HCT116 (cell line): ENCODE data around the gene SAMD14. TPM values are rescaled to one million over a fixed set of nuclear protein-coding genes. Genes with fewer than 3 reads are reported as not detected.
A peak's percentile ranks its signal among the peaks of the same experiment; 100 is the strongest.

Source experiments
- ATAC-seq: fragments of 200-7000 bp; cut with Tn5 transposase; 2 replicates; pipeline ENCODE4 v1.9.1; 2020; ENCODE audit warnings: mild to moderate bottlenecking, moderate library complexity
- BruUV-seq: library from RNA; stranded (reverse); fragments of 400-500 nt; replicated peaks from 2 replicates; lab custom pipeline; 2021; lab: Mats Ljungman, UMichigan
- CTCF ChIA-PET: fragments of 300-600 bp; sonication (Branson Sonifier 250); formaldehyde crosslinking; loops from one replicate; lab custom pipeline; 2021; ENCODE audit warnings: antibody characterized with exemption; lab: Charles Lee
- POLR2A ChIA-PET: fragments of 300-600, 350-600 bp; sonication (Branson Sonifier 250); formaldehyde crosslinking; loops from one replicate; lab custom pipeline; 2021; ENCODE audit warnings: antibody characterized with exemption; lab: Charles Lee
- RAD21 ChIA-PET, 2 experiments: fragments of 300-600 bp; sonication (Branson Sonifier 250); formaldehyde crosslinking; loops; one replicate each; lab custom pipeline; 2023; ENCODE audit warnings: low total read pairs in 2 of 2; ENCODE audit not compliant: uncharacterized antibody in 2 of 2, unreplicated experiment in 2 of 2, low non-redundant PET in 1 of 2; lab: Charles Lee
- DNase-seq: peaks from one replicate; pipeline ENCODE4 v3.0.0-alpha.2; 2010; ENCODE audit warnings: low read depth, low spot score
- H2AFZ ChIP-seq: fragments of 200-600 bp; shearing (Covaris generic), sonication (generic); 2 replicates; pipeline ENCODE4 v1.6.1; 2017; ENCODE audit warnings: low read depth, mixed run types, mixed read lengths, antibody characterized with exemption, low read length; ENCODE audit not compliant: poor library complexity, severe bottlenecking
- H3K27ac ChIP-seq: 2 replicates; pipeline ENCODE4 v1.5.1; 2012; ENCODE audit warnings: low read depth, low read length
- H3K27me3 ChIP-seq: fragments of 200-600 bp; sonication (generic); 2 replicates; pipeline ENCODE4 v1.6.1; 2016; ENCODE audit warnings: mixed run types, low read length, mixed read lengths; ENCODE audit not compliant: insufficient read depth
- H3K36me3 ChIP-seq, 2 experiments: fragments of 200-500 bp in 1 of 2; fragments of 200-600 bp in 1 of 2; sonication (Bioruptor generic) in 1 of 2; sonication (generic) in 1 of 2; 2 replicates each; pipeline versions ENCODE4 v1.5.1 to v1.6.1; 2014 to 2016; ENCODE audit warnings: low read length in 2 of 2, inconsistent platforms in 1 of 2, mixed read lengths in 1 of 2, mixed run types in 1 of 2; ENCODE audit not compliant: insufficient read depth in 2 of 2, control insufficient read depth in 1 of 2
- H3K4me1 ChIP-seq, 2 experiments: fragments of 200-600 bp in 1 of 2; sonication (generic) in 1 of 2; 2 replicates each; pipeline versions ENCODE4 v1.5.1 to v1.6.1; 2012 to 2017; ENCODE audit warnings: low read length in 2 of 2, inconsistent platforms in 1 of 2, mild to moderate bottlenecking in 1 of 2, mixed read lengths in 1 of 2, mixed run types in 1 of 2, moderate library complexity in 1 of 2; ENCODE audit not compliant: insufficient read depth in 2 of 2, control insufficient read depth in 1 of 2
- H3K4me2 ChIP-seq: fragments of 200-600 bp; sonication (generic); 2 replicates; pipeline ENCODE4 v1.6.1; 2017; ENCODE audit warnings: mixed run types, low read length, mixed read lengths
- H3K4me3 ChIP-seq, 2 experiments: fragments of 200-600 bp in 1 of 2; sonication (generic) in 1 of 2; replicated peaks in 1 of 2; 2 replicates each; pipeline ENCODE4 v1.5.1; 2011 to 2016; ENCODE audit warnings: low read length in 2 of 2, control low read depth in 1 of 2, low read depth in 1 of 2, mild to moderate bottlenecking in 1 of 2, mixed read lengths in 1 of 2, mixed run types in 1 of 2
- H3K79me2 ChIP-seq: fragments of 200-600 bp; sonication (generic); 2 replicates; pipeline ENCODE4 v1.6.1; 2017; ENCODE audit warnings: mild to moderate bottlenecking, mixed run types, low read length, moderate library complexity, mixed read lengths; ENCODE audit not compliant: insufficient read depth
- H3K9ac ChIP-seq: fragments of 200-600 bp; sonication (generic); 2 replicates; pipeline ENCODE4 v1.6.1; 2016; ENCODE audit warnings: low read length, mixed read lengths
- H3K9me2 ChIP-seq: fragments of 200-600 bp; sonication (generic), shearing (Covaris generic); 2 replicates; pipeline ENCODE4 v1.6.1; 2017; ENCODE audit warnings: mixed run types, mild to moderate bottlenecking, moderate library complexity; ENCODE audit not compliant: insufficient read depth
- H3K9me3 ChIP-seq, 2 experiments: fragments of 200-500 bp in 1 of 2; fragments of 200-600 bp in 1 of 2; sonication (Bioruptor generic) in 1 of 2; sonication (generic) in 1 of 2; 2 replicates each; pipeline ENCODE4 v1.6.1; 2014 to 2017; ENCODE audit warnings: low read length in 2 of 2, mixed read lengths in 2 of 2, inconsistent platforms in 1 of 2, low read depth in 1 of 2, mild to moderate bottlenecking in 1 of 2, mixed run types in 1 of 2, moderate library complexity in 1 of 2; ENCODE audit not compliant: control insufficient read depth in 1 of 2, insufficient read depth in 1 of 2
- H4K20me1 ChIP-seq: fragments of 200-600 bp; sonication (generic), shearing (Covaris generic); 2 replicates; pipeline ENCODE4 v1.6.1; 2017; ENCODE audit warnings: mixed run types, mild to moderate bottlenecking, moderate library complexity; ENCODE audit not compliant: insufficient read depth
- CTCF ChIP-seq, 3 experiments: fragments of 200-600 bp in 1 of 3; sonication (generic) in 1 of 3; IDR thresholded peaks in 2 of 3; conservative IDR thresholded peaks in 1 of 3; 2 replicates each; pipeline ENCODE4 v1.5.1; 2012 to 2017; ENCODE audit warnings: low read depth in 2 of 3, low read length in 2 of 3, antibody characterized with exemption in 1 of 3, borderline replicate concordance in 1 of 3, control low read depth in 1 of 3, mild to moderate bottlenecking in 1 of 3, mixed read lengths in 1 of 3, mixed run types in 1 of 3, moderate library complexity in 1 of 3; ENCODE audit not compliant: insufficient read depth in 1 of 3
- EZH2phosphoT487 ChIP-seq: fragments of 200-600 bp; IDR thresholded peaks from 2 replicates; pipeline ENCODE4 v1.6.1; 2018; ENCODE audit warnings: antibody characterized with exemption, borderline replicate concordance
- FOSL1 ChIP-seq: IDR thresholded peaks from 2 replicates; pipeline ENCODE4 v1.6.1; 2012; ENCODE audit warnings: low read depth
- JUND ChIP-seq: IDR thresholded peaks from 2 replicates; pipeline ENCODE4 v1.6.1; 2012
- POLR2AphosphoS5 ChIP-seq: IDR thresholded peaks from 2 replicates; pipeline ENCODE4 v1.6.1; 2011; ENCODE audit warnings: mild to moderate bottlenecking, low read depth, low read length, moderate library complexity
- RAD21 ChIP-seq: IDR thresholded peaks from 2 replicates; pipeline ENCODE4 v1.6.1; 2012; ENCODE audit warnings: low read depth, mild to moderate bottlenecking
- SP1 ChIP-seq: IDR thresholded peaks from 2 replicates; pipeline ENCODE4 v1.6.1; 2012; ENCODE audit warnings: low read depth
- intact Hi-C: fragments of 100-400 bp; cut with micrococcal nuclease; formaldehyde crosslinking; loops from 2 replicates; pipeline ENCODE4 v1.10.0; 2022
- total RNA-seq: library from RNA; stranded (reverse); gene quantifications from one replicate; pipeline ENCODE4 v1.2.1, GENCODE V29; 2021; ENCODE audit not compliant: unreplicated experiment
- TF ChIP-seq, protein P1 (sequence below): IDR thresholded peaks from 2 replicates; pipeline ENCODE4 v1.6.1; 2012
- TF ChIP-seq, protein P2 (sequence below): IDR thresholded peaks from 2 replicates; pipeline ENCODE4 v1.6.1; 2012; ENCODE audit warnings: low read depth

SAMD14 gene
- total RNA-seq, 1 experiment from 2014 or later, result 1.5 TPM

GRCh38 chr17:50132104-50132794 is 2.3 kb upstream of the SAMD14 start:
- no peak overlapping the region for H3K4me3 ChIP-seq
- peaks cover 29 to 31% of the 10 kb centered on the region in 2 experiments; a peak in 3 of 4 replicates for H3K36me3 ChIP-seq
- CTCF ChIA-PET, result interaction anchor here (1.0 to 2.4 kb wide), 4 partner anchors 15 to 38 kb away, joined by 3 to 7 read pairs (median 5); no protein-coding TSS in a partner anchor
- TF ChIP-seq FOSL1 (no peak), CTCF (IDR thresholded peaks at IDR 0.05 in 2 of 3, conservative IDR thresholded peaks at IDR 0.05 in 1 of 3; ENCODE audit: borderline replicate concordance in 1 of 3, insufficient read depth in 1 of 3, low read depth in 2 of 3, low read length in 2 of 3) (no peak), POLR2AphosphoS5 (no peak), EZH2phosphoT487 (no peak), JUND (no peak), RAD21 (no peak), SP1 (no peak)
- TF ChIP-seq, protein P1, sequence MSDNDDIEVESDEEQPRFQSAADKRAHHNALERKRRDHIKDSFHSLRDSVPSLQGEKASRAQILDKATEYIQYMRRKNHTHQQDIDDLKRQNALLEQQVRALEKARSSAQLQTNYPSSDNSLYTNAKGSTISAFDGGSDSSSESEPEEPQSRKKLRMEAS, result no peak
- TF ChIP-seq, protein P2, sequence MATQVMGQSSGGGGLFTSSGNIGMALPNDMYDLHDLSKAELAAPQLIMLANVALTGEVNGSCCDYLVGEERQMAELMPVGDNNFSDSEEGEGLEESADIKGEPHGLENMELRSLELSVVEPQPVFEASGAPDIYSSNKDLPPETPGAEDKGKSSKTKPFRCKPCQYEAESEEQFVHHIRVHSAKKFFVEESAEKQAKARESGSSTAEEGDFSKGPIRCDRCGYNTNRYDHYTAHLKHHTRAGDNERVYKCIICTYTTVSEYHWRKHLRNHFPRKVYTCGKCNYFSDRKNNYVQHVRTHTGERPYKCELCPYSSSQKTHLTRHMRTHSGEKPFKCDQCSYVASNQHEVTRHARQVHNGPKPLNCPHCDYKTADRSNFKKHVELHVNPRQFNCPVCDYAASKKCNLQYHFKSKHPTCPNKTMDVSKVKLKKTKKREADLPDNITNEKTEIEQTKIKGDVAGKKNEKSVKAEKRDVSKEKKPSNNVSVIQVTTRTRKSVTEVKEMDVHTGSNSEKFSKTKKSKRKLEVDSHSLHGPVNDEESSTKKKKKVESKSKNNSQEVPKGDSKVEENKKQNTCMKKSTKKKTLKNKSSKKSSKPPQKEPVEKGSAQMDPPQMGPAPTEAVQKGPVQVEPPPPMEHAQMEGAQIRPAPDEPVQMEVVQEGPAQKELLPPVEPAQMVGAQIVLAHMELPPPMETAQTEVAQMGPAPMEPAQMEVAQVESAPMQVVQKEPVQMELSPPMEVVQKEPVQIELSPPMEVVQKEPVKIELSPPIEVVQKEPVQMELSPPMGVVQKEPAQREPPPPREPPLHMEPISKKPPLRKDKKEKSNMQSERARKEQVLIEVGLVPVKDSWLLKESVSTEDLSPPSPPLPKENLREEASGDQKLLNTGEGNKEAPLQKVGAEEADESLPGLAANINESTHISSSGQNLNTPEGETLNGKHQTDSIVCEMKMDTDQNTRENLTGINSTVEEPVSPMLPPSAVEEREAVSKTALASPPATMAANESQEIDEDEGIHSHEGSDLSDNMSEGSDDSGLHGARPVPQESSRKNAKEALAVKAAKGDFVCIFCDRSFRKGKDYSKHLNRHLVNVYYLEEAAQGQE, result no peak
- H3K27me3 ChIP-seq, result no peaks in the 10 kb centered on the region
- no peaks in the 10 kb centered on the region for H3K9me2 ChIP-seq
- H3K4me1 ChIP-seq, result peaks cover 16 to 32% of the 10 kb centered on the region in 2 experiments
- peak overlapping the region; percentile 51; the same call in 1 of the 2 replicates for H3K27ac ChIP-seq
- H3K9me3 ChIP-seq, result no peaks in the 10 kb centered on the region
- RAD21 ChIA-PET, result no interaction called here
- DNase-seq (no peak), ATAC-seq (peak; percentile 14)
- no peak overlapping the region for H2AFZ ChIP-seq
- no peaks in the 10 kb centered on the region for H4K20me1 ChIP-seq
- H3K4me2 ChIP-seq, result no peak overlapping the region
- intact Hi-C loops, result no loop called here
- peaks cover under 1% of the 10 kb centered on the region; the same call in 1 of the 2 replicates for H3K79me2 ChIP-seq
- H3K9ac ChIP-seq, result no peak overlapping the region
- POLR2A ChIA-PET, result interaction anchor here (1.5 kb wide), 1 partner anchor 19 kb away, joined by 4 read pairs; no protein-coding TSS in a partner anchor
- BruUV-seq, result TSS peak; percentile 16
